Transverse colon (tissue), 4 donors: Measurements from ENCODE around the gene PLIN5. TPM values are rescaled to one million over a fixed set of nuclear protein-coding genes. Genes with fewer than 3 reads are reported as not detected.

ENCODE experiments used
- DNase-seq: peaks from one replicate; pipeline ENCODE4 v3.0.0-alpha.2; 2019
- H3K27ac ChIP-seq, 4 donors: fragments of 200-600 bp; sonication (generic); 2 replicates each; pipeline ENCODE4 v1.5.1; 2016 to 2018; ENCODE audit warnings: inconsistent platforms in 4 of 4
- H3K27me3 ChIP-seq: fragments of 200-600 bp; sonication (generic); 2 replicates; pipeline ENCODE4 v1.5.1; 2017; ENCODE audit warnings: inconsistent platforms
- H3K36me3 ChIP-seq, 4 donors: fragments of 200-600 bp; sonication (generic); 2 replicates each; pipeline ENCODE4 v1.5.1; 2017 to 2019; ENCODE audit warnings: inconsistent platforms in 4 of 4
- H3K4me1 ChIP-seq, 4 donors: fragments of 200-600 bp; sonication (generic); 2 replicates each; pipeline ENCODE4 v1.5.1; 2017 to 2020; ENCODE audit warnings: inconsistent platforms in 4 of 4
- H3K4me3 ChIP-seq, 4 donors: fragments of 200-600 bp; sonication (generic); 1 replicate in 1 of 4; 2 replicates in 3 of 4; pipeline versions ENCODE4 v1.5.1 to v1.6.1; 2017 to 2019; ENCODE audit warnings: inconsistent platforms in 4 of 4
- H3K9me3 ChIP-seq, 2 donors: fragments of 200-600 bp; sonication (generic); 2 replicates each; pipeline ENCODE4 v1.5.1; 2017 to 2019; ENCODE audit warnings: inconsistent platforms in 2 of 2
- CTCF ChIP-seq, 5 experiments: fragments of 200-600 bp in 3 of 5; fragments of 450-650 bp in 2 of 5; sonication (generic) in 3 of 5; IDR thresholded peaks; 1 replicate in 2 of 5; 2 replicates in 3 of 5; pipeline ENCODE4 v1.5.1; 2016 to 2017; ENCODE audit warnings: antibody characterized with exemption in 5 of 5, inconsistent platforms in 3 of 5, mild to moderate bottlenecking in 2 of 5, moderate library complexity in 1 of 5
- EP300 ChIP-seq: sonication (generic); formaldehyde crosslinking; IDR thresholded peaks from one replicate; pipeline ENCODE4 v1.6.1; 2017; ENCODE audit warnings: antibody characterized with exemption, low read depth
- POLR2A ChIP-seq: fragments of 450-650 bp; IDR thresholded peaks from one replicate; pipeline ENCODE4 v1.6.1; 2016; ENCODE audit warnings: antibody characterized with exemption, mild to moderate bottlenecking, moderate library complexity
- POLR2AphosphoS5 ChIP-seq, 3 donors: sonication (generic); formaldehyde crosslinking; IDR thresholded peaks; one replicate each; pipeline ENCODE4 v1.6.1; 2016; ENCODE audit warnings: antibody characterized with exemption in 3 of 3
- WGBS, 2 donors: methylation state at CpG; one replicate each; pipeline ENCODE4 v1.1.5; 2018; ENCODE audit warnings: low coverage in 1 of 2; 5-methylcytosine and 5-hydroxymethylcytosine counted together
- in situ Hi-C, 4 donors: fragments of 200-750 bp; cut with MboI; loops; one replicate each; pipeline versions ENCODE4 v1.15.0 to v1.15.1; 2017; ENCODE audit warnings: low sequenced_read_pairs in 3 of 4, low pct_ligation_motif_present in 1 of 4, low pct_unique_long_range_greater_than_20kb in 1 of 4
- intact Hi-C: fragments of 100-400 bp; cut with DNase I; formaldehyde crosslinking; loops from one replicate; pipeline ENCODE4 v1.15.1; 2023; ENCODE audit warnings: low total_unique reads
- total RNA-seq, 4 donors: library from RNA; depleted of rRNA; stranded (reverse); fragments of >200 nt; gene quantifications; one replicate each; pipeline ENCODE4 v1.1.0, GENCODE V29; 2016

PLIN5 gene
- total RNA-seq, 4 donors from 2014 or later, result 2.7 to 6.7 (median 6.0) TPM; not detected in 1

GRCh38 chr19:4533835-4534424 lies 1.1 kb downstream of the PLIN5 start:
- TF ChIP-seq POLR2A (no peak), EP300 (no peak), POLR2AphosphoS5 (IDR thresholded peaks at IDR 0.05) (no peak), CTCF (IDR thresholded peaks at IDR 0.05) (no peak)
- no peak for DNase-seq
- in situ Hi-C loops (no loop called here), intact Hi-C loops (no loop called here)
- Histone ChIP-seq H3K27me3 (peaks cover 25% of the 10 kb centered on the region), H3K36me3 (no peaks in the 10 kb centered on the region), H3K27ac (no peak overlapping the region), H3K4me3 (no peak overlapping the region), H3K9me3 (no peaks in the 10 kb centered on the region), H3K4me1 (peaks cover 0 to 15% (median 11%) of the 10 kb centered on the region in 4 donors)
- WGBS, 2 donors, result 74% methylated on average over 9 of the region's 9 CpGs; no CpG with 5 or more reads in 1 of the 2 donors

- in situ Hi-C loops, result no loop called here
- 71 to 80% methylated on average over 4 to 9 of the region's 9 CpGs for WGBS, 2 donors
- intact Hi-C loops, result no loop called here
- no peak for DNase-seq
- no peaks in the 10 kb centered on the region for H3K9me3 ChIP-seq
- H3K27me3 ChIP-seq, result peaks cover 25% of the 10 kb centered on the region
- H3K4me3 ChIP-seq, result no peak overlapping the region
- peaks cover 0 to 15% (median 11%) of the 10 kb centered on the region in 4 donors for H3K4me1 ChIP-seq
- H3K36me3 ChIP-seq, result no peaks in the 10 kb centered on the region
- no peak overlapping the region for H3K27ac ChIP-seq
- TF ChIP-seq POLR2AphosphoS5 (IDR thresholded peaks at IDR 0.05), result no peak
- TF ChIP-seq EP300, result no peak
- TF ChIP-seq CTCF (IDR thresholded peaks at IDR 0.05), result no peak
- no peak for TF ChIP-seq POLR2A
Observed at GRCh38 chr19:4533334-4533733, 1.7 kb downstream of the PLIN5 start.

GRCh38 chr19:4531562-4532165 lies 3.4 kb downstream of the PLIN5 start:
- Histone ChIP-seq H3K4me3 (no peak overlapping the region), H3K27ac (no peak overlapping the region), H3K4me1 (peaks cover 0 to 15% (median 11%) of the 10 kb centered on the region in 4 donors), H3K36me3 (no peaks in the 10 kb centered on the region), H3K9me3 (no peaks in the 10 kb centered on the region), H3K27me3 (peaks cover 25% of the 10 kb centered on the region)
- intact Hi-C loops (no loop called here), in situ Hi-C loops (no loop called here)
- TF ChIP-seq CTCF (IDR thresholded peaks at IDR 0.05) (no peak), POLR2A (no peak), EP300 (no peak), POLR2AphosphoS5 (IDR thresholded peaks at IDR 0.05) (no peak)
- 0 to 38% methylated on average over 1 to 28 of the region's 28 CpGs for WGBS, 2 donors
- DNase-seq, result no peak

- no peak for DNase-seq
- Histone ChIP-seq H3K27ac (no peak overlapping the region), H3K4me1 (peaks cover 0 to 5% (median 2%) of the 10 kb centered on the region in 4 donors), H3K4me3 (no peak overlapping the region), H3K27me3 (peaks cover 12% of the 10 kb centered on the region), H3K9me3 (no peaks in the 10 kb centered on the region), H3K36me3 (no peaks in the 10 kb centered on the region)
- in situ Hi-C loops, result no loop called here
- intact Hi-C loops, result no loop called here
- 78 to 82% methylated on average over 4 to 14 of the region's 14 CpGs for WGBS, 2 donors
- no peak for TF ChIP-seq CTCF (IDR thresholded peaks at IDR 0.05)
- no peak for TF ChIP-seq POLR2A
- TF ChIP-seq POLR2AphosphoS5 (IDR thresholded peaks at IDR 0.05), result no peak
- TF ChIP-seq EP300, result no peak
Observed at GRCh38 chr19:4529924-4530522, 5.0 kb downstream of the PLIN5 start.
